ENCODE results near the gene SASH3.
A peak's percentile ranks its signal among the peaks of the same experiment; 100 is the strongest.

Gene SASH3

GRCh38 chrX:129785160-129785947 is 5.6 kb downstream of the SASH3 start:
- DNase-seq = no peak

GRCh38 chrX:129786210-129786651 is 6.5 kb downstream of the SASH3 start:
- DNase-seq = peak in 1 of 2 donors; percentile 46

- DNase-seq = no peak
Observed at GRCh38 chrX:129787336-129788055, 7.7 kb downstream of the SASH3 start.

GRCh38 chrX:129788527-129788926 is 8.8 kb downstream of the SASH3 start:
- no peak for DNase-seq

GRCh38 chrX:129790146-129790545 is 10.4 kb downstream of the SASH3 start:
- no peak for DNase-seq

- DNase-seq = no peak
Observed at GRCh38 chrX:129790808-129791207, 11.1 kb downstream of the SASH3 start.

GRCh38 chrX:129791336-129791735 is 11.6 kb downstream of the SASH3 start:
- DNase-seq = no peak

- DNase-seq = no peak
Observed at GRCh38 chrX:129791961-129792570, 12.3 kb downstream of the SASH3 start.

GRCh38 chrX:129792586-129793291 is 13.0 kb downstream of the SASH3 start:
- no peak for DNase-seq

GRCh38 chrX:129793604-129794191 is 13.9 kb downstream of the SASH3 start:
- DNase-seq = no peak

GRCh38 chrX:129795584-129795983 is 15.8 kb downstream of the SASH3 start:
- DNase-seq = no peak

GRCh38 chrX:129797251-129797906 is 17.6 kb downstream of the SASH3 start:
- DNase-seq = no peak

- no peak for DNase-seq
Observed at GRCh38 chrX:129798456-129798855, 18.7 kb downstream of the SASH3 start.

- no peak for DNase-seq
Observed at GRCh38 chrX:129798888-129799287, 19.1 kb downstream of the SASH3 start.

GRCh38 chrX:129800186-129800585 is 20.4 kb downstream of the SASH3 start:
- DNase-seq = no peak

GRCh38 chrX:129802863-129803262 is 23.1 kb downstream of the SASH3 start:
- no peak for DNase-seq

- DNase-seq = no peak
Observed at GRCh38 chrX:129804806-129805205, 25.1 kb downstream of the SASH3 start.

- DNase-seq = no peak
Observed at GRCh38 chrX:129808158-129808828, 28.5 kb downstream of the SASH3 start.

- DNase-seq = no peak
Observed at GRCh38 chrX:129808829-129809796, 29.4 kb downstream of the SASH3 start.

GRCh38 chrX:129813662-129814368 is 34.1 kb downstream of the SASH3 start:
- DNase-seq = no peak

Measured in CD4-positive, alpha-beta T cell treated with Interleukin-1 beta for 1 hour (primary cell).